ENCODE data around the gene ERBB4. TPM values are rescaled to one million over a fixed set of nuclear protein-coding genes. Genes with fewer than 3 reads are reported as not detected.

Gene ERBB4
- total RNA-seq, 1 donor from 2014 or later = 1.2 TPM

DNA sequence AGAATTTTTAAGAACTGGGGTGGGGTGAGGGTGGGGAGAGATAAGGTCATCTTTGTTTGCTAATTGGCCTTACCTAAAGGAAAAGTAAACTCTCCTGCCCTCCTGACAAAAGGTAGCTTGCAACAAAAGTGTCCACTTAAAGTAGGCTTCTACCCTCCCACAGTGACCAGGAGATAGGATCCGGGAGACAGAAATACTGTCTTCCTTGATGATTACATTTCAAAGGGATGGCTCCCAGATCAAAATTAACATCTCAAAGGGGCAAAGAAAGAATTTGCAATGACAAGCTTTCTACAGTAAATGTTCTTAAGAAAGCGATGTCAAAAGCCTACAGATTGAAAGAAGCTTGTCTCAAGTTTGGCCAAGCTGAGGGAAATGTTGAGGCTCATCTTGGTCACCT lies 1206.9 kb downstream of the ERBB4 start:
- TF ChIP-seq CTCF (IDR thresholded peaks at IDR 0.05; ENCODE audit: insufficient read depth, low read depth, low read length) (no peak), EZH2 (IDR thresholded peaks at IDR 0.05; ENCODE audit: insufficient read depth, low read length) (no peak)
- H3K9me3 ChIP-seq (ENCODE audit: insufficient read depth, low read depth, low read length) = no peaks in the 10 kb centered on the region
- H3K4me1 ChIP-seq (ENCODE audit: insufficient read depth, low read length) = no peaks in the 10 kb centered on the region
- no peak overlapping the region for H3K4me2 ChIP-seq (ENCODE audit: low read length)
- H2AFZ ChIP-seq (ENCODE audit: low read depth, low read length) = no peak overlapping the region
- no peaks in the 10 kb centered on the region for H3K36me3 ChIP-seq (ENCODE audit: insufficient read depth, low read length)
- DNase-seq (ENCODE audit: low read depth) (no peak), FAIRE-seq (no peak)
- no peaks in the 10 kb centered on the region for H3K36me3 Mint-ChIP-seq (ENCODE audit: low read depth, unreplicated experiment)
- H3K27ac ChIP-seq (ENCODE audit: low read depth, low read length) = no peak overlapping the region
- no peaks in the 10 kb centered on the region for H4K20me1 ChIP-seq (ENCODE audit: insufficient read depth, low read length)
- no peak overlapping the region for H3K9ac ChIP-seq (ENCODE audit: low read length)
- no peaks in the 10 kb centered on the region for H3K4me1 Mint-ChIP-seq (ENCODE audit: low read depth, unreplicated experiment)
- H3K27ac Mint-ChIP-seq (ENCODE audit: unreplicated experiment) = no peak overlapping the region
- H3K27me3 ChIP-seq (ENCODE audit: insufficient read depth, low read length) = no peaks in the 10 kb centered on the region
- no peak overlapping the region for H3K4me3 Mint-ChIP-seq (ENCODE audit: unreplicated experiment)
- no peaks in the 10 kb centered on the region for H3K9me3 Mint-ChIP-seq (ENCODE audit: unreplicated experiment)
- no peaks in the 10 kb centered on the region for H3K27me3 Mint-ChIP-seq (ENCODE audit: low read depth, unreplicated experiment)
- no peak overlapping the region for H3K4me3 ChIP-seq (ENCODE audit: insufficient read depth, low read depth, low read length)
- no peaks in the 10 kb centered on the region for H3K79me2 ChIP-seq (ENCODE audit: insufficient read depth, low read length)

DNA sequence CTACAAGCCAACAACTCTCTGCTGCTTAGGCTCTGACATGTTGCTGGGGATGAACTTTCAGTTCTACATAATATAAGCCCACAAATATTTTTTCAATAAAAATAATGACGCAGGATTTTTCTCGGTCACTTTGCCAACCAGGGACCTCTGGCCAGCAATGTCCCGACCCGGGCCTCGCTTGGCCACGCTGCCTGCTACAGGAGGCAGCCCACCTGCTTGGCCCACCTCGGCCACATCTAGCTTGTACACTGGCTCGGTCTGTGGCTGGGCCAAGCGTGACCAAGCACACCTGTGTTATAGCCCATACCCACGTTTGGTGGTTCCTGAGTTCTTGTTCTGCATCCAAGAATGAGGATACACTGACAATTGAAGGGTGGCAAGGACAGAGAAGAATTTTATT lies 1208.7 kb downstream of the ERBB4 start:
- no peaks in the 10 kb centered on the region for H3K9me3 Mint-ChIP-seq (ENCODE audit: unreplicated experiment)
- DNase-seq (ENCODE audit: low read depth) = no peak
- H3K4me3 Mint-ChIP-seq (ENCODE audit: unreplicated experiment) = no peak overlapping the region
- no peaks in the 10 kb centered on the region for H3K36me3 ChIP-seq (ENCODE audit: insufficient read depth, low read length)
- no peak overlapping the region for H3K4me3 ChIP-seq (ENCODE audit: insufficient read depth, low read depth, low read length)
- H3K79me2 ChIP-seq (ENCODE audit: insufficient read depth, low read length) = no peaks in the 10 kb centered on the region
- no peaks in the 10 kb centered on the region for H3K4me1 Mint-ChIP-seq (ENCODE audit: low read depth, unreplicated experiment)
- no peaks in the 10 kb centered on the region for H3K27me3 ChIP-seq (ENCODE audit: insufficient read depth, low read length)
- no peaks in the 10 kb centered on the region for H3K36me3 Mint-ChIP-seq (ENCODE audit: low read depth, unreplicated experiment)
- no peak overlapping the region for H2AFZ ChIP-seq (ENCODE audit: low read depth, low read length)
- H4K20me1 ChIP-seq (ENCODE audit: insufficient read depth, low read length) = no peaks in the 10 kb centered on the region
- H3K4me1 ChIP-seq (ENCODE audit: insufficient read depth, low read length) = no peaks in the 10 kb centered on the region
- TF ChIP-seq EZH2 (IDR thresholded peaks at IDR 0.05; ENCODE audit: insufficient read depth, low read length) (no peak), CTCF (IDR thresholded peaks at IDR 0.05; ENCODE audit: insufficient read depth, low read depth, low read length) (no peak)
- H3K9ac ChIP-seq (ENCODE audit: low read length) = no peak overlapping the region
- H3K27ac ChIP-seq (ENCODE audit: low read depth, low read length) = no peak overlapping the region
- H3K27ac Mint-ChIP-seq (ENCODE audit: unreplicated experiment) = no peak overlapping the region
- no peaks in the 10 kb centered on the region for H3K27me3 Mint-ChIP-seq (ENCODE audit: low read depth, unreplicated experiment)
- no peaks in the 10 kb centered on the region for H3K9me3 ChIP-seq (ENCODE audit: insufficient read depth, low read depth, low read length)
- no peak overlapping the region for H3K4me2 ChIP-seq (ENCODE audit: low read length)
- no peak for FAIRE-seq

DNA sequence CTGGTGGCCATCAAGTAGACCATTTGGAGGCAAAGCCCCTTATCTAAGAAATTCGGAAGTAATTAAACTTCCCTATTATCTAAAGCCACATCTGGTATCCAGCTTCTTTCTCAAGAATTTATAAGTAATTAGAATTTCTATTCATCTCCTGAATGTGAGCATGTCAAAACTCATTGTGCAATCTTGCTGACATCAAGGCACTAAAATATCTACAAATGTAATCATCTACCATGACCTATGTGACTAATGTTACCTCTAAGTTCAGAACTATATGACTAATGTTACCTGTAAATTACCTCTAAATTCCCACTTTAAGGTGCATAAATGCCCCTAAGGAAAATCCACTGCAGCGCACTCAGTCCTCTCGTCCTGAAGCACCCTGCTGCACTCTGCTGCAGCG lies 1209.2 kb downstream of the ERBB4 start:
- DNase-seq (ENCODE audit: low read depth) = no peak
- H4K20me1 ChIP-seq (ENCODE audit: insufficient read depth, low read length) = no peaks in the 10 kb centered on the region
- H3K27me3 ChIP-seq (ENCODE audit: insufficient read depth, low read length) = no peaks in the 10 kb centered on the region
- no peaks in the 10 kb centered on the region for H3K27me3 Mint-ChIP-seq (ENCODE audit: low read depth, unreplicated experiment)
- no peaks in the 10 kb centered on the region for H3K79me2 ChIP-seq (ENCODE audit: insufficient read depth, low read length)
- no peaks in the 10 kb centered on the region for H3K4me1 Mint-ChIP-seq (ENCODE audit: low read depth, unreplicated experiment)
- H3K9ac ChIP-seq (ENCODE audit: low read length) = no peak overlapping the region
- no peaks in the 10 kb centered on the region for H3K36me3 Mint-ChIP-seq (ENCODE audit: low read depth, unreplicated experiment)
- H3K27ac Mint-ChIP-seq (ENCODE audit: unreplicated experiment) = no peak overlapping the region
- H3K4me3 ChIP-seq (ENCODE audit: insufficient read depth, low read depth, low read length) = no peak overlapping the region
- no peak overlapping the region for H3K4me3 Mint-ChIP-seq (ENCODE audit: unreplicated experiment)
- no peak for FAIRE-seq
- no peaks in the 10 kb centered on the region for H3K36me3 ChIP-seq (ENCODE audit: insufficient read depth, low read length)
- H3K4me1 ChIP-seq (ENCODE audit: insufficient read depth, low read length) = no peaks in the 10 kb centered on the region
- H3K9me3 ChIP-seq (ENCODE audit: insufficient read depth, low read depth, low read length) = no peaks in the 10 kb centered on the region
- TF ChIP-seq CTCF (IDR thresholded peaks at IDR 0.05; ENCODE audit: insufficient read depth, low read depth, low read length) = no peak
- TF ChIP-seq EZH2 (IDR thresholded peaks at IDR 0.05; ENCODE audit: insufficient read depth, low read length) = no peak
- H3K4me2 ChIP-seq (ENCODE audit: low read length) = no peak overlapping the region
- no peaks in the 10 kb centered on the region for H3K9me3 Mint-ChIP-seq (ENCODE audit: unreplicated experiment)
- H2AFZ ChIP-seq (ENCODE audit: low read depth, low read length) = no peak overlapping the region
- H3K27ac ChIP-seq (ENCODE audit: low read depth, low read length) = no peak overlapping the region

All from astrocyte (in vitro differentiated cells and primary cell).